Brain microvascular endothelial cell (primary cell): Measurements from ENCODE around the gene PPIA.
"Not testable (repeated sequence)": the region's sequence is repeated elsewhere in the genome, so short reads cannot be mapped to it uniquely, and the experiment has no call there.

ENCODE experiments used
- DNase-seq: peaks from one replicate; pipeline ENCODE4 v3.0.0-alpha.2; 2020
- H3K27ac ChIP-seq: fragments of 250-450 bp; sonication (Bioruptor Pico); 2 replicates; pipeline ENCODE4 v1.5.1; 2020; ENCODE audit warnings: mild to moderate bottlenecking, moderate library complexity
- H3K27me3 ChIP-seq: fragments of 250-450 bp; sonication (Bioruptor Pico); replicated peaks from 2 replicates; pipeline ENCODE4 v1.5.1; 2020; ENCODE audit warnings: mild to moderate bottlenecking
- H3K36me3 ChIP-seq: fragments of 250-450 bp; sonication (Bioruptor Pico); replicated peaks from 2 replicates; pipeline ENCODE4 v1.5.1; 2020; ENCODE audit warnings: mild to moderate bottlenecking
- H3K4me3 ChIP-seq: 2 replicates; pipeline ENCODE4 v1.5.1; 2011; ENCODE audit warnings: low read depth, mild to moderate bottlenecking, control low read depth, low read length, moderate library complexity
- in situ Hi-C: cut with HindIII; loops from 2 replicates; pipeline ENCODE4 v1.10.0; 2017; ENCODE audit warnings: low sequenced_read_pairs, low pct_ligation_motif_present
- TF ChIP-seq, protein P1 (sequence below): IDR thresholded peaks from 2 replicates; pipeline ENCODE4 v1.5.1; 2011; ENCODE audit warnings: low read depth, mild to moderate bottlenecking, moderate library complexity, low read length, control low read depth, inconsistent platforms; ENCODE audit errors: missing control alignments

The PPIA gene

DNA sequence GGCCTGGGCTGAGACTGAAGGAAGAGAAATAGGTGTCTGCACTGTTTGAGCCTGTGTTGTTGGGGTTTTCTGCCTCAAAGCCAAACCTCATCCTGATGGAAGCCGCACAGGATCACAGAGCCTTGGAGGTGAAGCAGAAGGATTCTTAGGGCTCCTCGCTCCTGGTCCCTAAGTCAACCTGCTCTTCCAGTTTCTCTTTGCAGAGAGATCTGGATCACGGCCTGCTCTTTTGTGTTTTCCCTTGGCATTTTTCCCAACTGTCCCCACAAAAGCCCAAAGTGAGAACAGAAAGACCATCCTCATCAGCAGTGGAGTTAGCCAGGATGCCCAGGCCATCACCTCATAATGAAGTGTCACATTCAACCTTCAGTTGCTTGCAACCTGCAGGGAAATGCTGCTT is 20.3 kb upstream of the PPIA start:
- no peak for DNase-seq
- Histone ChIP-seq H3K4me3 (no peak overlapping the region), H3K27me3 (no peaks in the 10 kb centered on the region), H3K27ac (no peak overlapping the region), H3K36me3 (no peaks in the 10 kb centered on the region)
- TF ChIP-seq, protein P1, sequence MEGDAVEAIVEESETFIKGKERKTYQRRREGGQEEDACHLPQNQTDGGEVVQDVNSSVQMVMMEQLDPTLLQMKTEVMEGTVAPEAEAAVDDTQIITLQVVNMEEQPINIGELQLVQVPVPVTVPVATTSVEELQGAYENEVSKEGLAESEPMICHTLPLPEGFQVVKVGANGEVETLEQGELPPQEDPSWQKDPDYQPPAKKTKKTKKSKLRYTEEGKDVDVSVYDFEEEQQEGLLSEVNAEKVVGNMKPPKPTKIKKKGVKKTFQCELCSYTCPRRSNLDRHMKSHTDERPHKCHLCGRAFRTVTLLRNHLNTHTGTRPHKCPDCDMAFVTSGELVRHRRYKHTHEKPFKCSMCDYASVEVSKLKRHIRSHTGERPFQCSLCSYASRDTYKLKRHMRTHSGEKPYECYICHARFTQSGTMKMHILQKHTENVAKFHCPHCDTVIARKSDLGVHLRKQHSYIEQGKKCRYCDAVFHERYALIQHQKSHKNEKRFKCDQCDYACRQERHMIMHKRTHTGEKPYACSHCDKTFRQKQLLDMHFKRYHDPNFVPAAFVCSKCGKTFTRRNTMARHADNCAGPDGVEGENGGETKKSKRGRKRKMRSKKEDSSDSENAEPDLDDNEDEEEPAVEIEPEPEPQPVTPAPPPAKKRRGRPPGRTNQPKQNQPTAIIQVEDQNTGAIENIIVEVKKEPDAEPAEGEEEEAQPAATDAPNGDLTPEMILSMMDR, result no peak
- in situ Hi-C loops, result no loop called here

GRCh38 chr7:44782460-44782859 is 14.0 kb upstream of the PPIA start:
- TF ChIP-seq, protein P1, result no peak
- DNase-seq, result no peak
- H3K4me3 ChIP-seq, result no peak overlapping the region
- H3K27me3 ChIP-seq, result no peaks in the 10 kb centered on the region
- no peak overlapping the region for H3K27ac ChIP-seq
- in situ Hi-C loops, result no loop called here
- no peaks in the 10 kb centered on the region for H3K36me3 ChIP-seq

DNA sequence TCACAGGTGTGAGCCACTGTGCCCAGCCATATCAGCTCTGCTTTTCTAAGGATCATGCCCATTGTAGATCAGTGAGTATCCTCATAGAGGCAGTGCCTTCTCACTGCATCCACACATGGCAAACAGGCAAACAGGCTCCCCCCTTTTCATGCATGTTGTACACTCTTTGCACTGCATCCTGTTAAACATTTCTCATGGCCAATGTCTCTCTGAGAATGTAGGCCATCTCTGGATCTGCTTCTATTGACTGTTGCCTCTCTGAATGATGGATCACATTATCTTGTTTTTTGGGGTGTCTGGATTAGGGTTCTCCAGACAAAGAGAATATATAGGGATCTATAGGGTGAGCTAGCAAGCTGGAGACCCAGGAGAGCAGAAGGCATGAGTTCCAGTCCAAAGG is 13.1 kb upstream of the PPIA start:
- Histone ChIP-seq H3K27ac (no peak overlapping the region), H3K27me3 (no peaks in the 10 kb centered on the region), H3K36me3 (no peaks in the 10 kb centered on the region), H3K4me3 (no peak overlapping the region)
- DNase-seq, result no peak
- in situ Hi-C loops, result no loop called here
- TF ChIP-seq, protein P1, result no peak

GRCh38 chr7:44784364-44784763 is 12.1 kb upstream of the PPIA start:
- DNase-seq, result no peak
- H3K27ac ChIP-seq, result no peak overlapping the region
- TF ChIP-seq, protein P1, result no peak
- H3K36me3 ChIP-seq, result no peaks in the 10 kb centered on the region
- no peaks in the 10 kb centered on the region for H3K27me3 ChIP-seq
- in situ Hi-C loops, result no loop called here
- no peak overlapping the region for H3K4me3 ChIP-seq

GRCh38 chr7:44785218-44785617 is 11.3 kb upstream of the PPIA start:
- in situ Hi-C loops, result not testable (repeated sequence)

GRCh38 chr7:44787041-44787440 is 9.4 kb upstream of the PPIA start:
- no peaks in the 10 kb centered on the region for H3K27me3 ChIP-seq
- H3K36me3 ChIP-seq, result no peaks in the 10 kb centered on the region
- TF ChIP-seq, protein P1, result no peak
- in situ Hi-C loops, result no loop called here
- DNase-seq, result no peak
- no peak overlapping the region for H3K4me3 ChIP-seq
- H3K27ac ChIP-seq, result no peak overlapping the region

More at GRCh38 chr7:44785218-44785617, 11.3 kb upstream of the PPIA start:
- H3K27ac ChIP-seq, H3K4me3 ChIP-seq, H3K27me3 ChIP-seq, DNase-seq, H3K36me3 ChIP-seq: not testable (repeated sequence)
